ENCODE data around the gene NSL1.

NSL1 gene

DNA sequence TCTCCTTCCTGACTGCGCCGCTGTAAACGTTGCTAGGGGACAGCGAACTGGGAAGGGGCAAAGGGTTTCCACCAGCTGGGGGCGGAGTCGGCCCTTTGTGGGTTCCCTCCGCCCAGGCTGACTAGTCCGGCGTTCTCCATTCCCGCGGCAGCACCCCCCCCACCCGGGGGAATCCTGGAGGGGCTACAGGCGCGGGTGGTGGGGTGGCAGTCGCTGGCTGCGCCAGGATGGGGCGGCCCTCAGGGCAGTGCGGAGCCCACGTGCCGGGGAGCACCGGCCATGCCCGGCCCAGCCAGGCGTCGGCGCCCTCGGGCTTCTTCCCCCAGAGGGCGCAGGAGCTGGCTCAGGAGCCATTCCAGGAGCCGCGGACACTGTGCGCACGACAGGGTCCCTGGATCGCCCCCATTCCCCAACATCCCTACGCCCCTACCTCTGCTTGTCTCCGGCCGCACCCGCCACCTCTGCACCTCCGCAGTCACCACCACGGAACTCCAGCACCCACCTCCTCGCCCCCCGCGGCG is 92.4 kb downstream of the NSL1 start:
- Histone ChIP-seq H3K36me3 (ENCODE audit: control insufficient read depth in 1 of 2, insufficient read depth in 2 of 2, low read length in 2 of 2) (no peaks in the 10 kb centered on the region), H3K27ac (ENCODE audit: low read depth, low read length) (no peak overlapping the region), H3K9ac (ENCODE audit: low read depth in 1 of 2, low read length in 2 of 2) (no peak overlapping the region), H3K9me3 (ENCODE audit: control insufficient read depth in 1 of 2, low read length in 2 of 2) (no peaks in the 10 kb centered on the region), H3K4me3 (ENCODE audit: low read depth in 1 of 2, low read length in 2 of 2) (peak overlapping the region; percentile 60 to 69), H3K4me1 (ENCODE audit: control insufficient read depth in 1 of 2, insufficient read depth in 2 of 2, low read length in 2 of 2) (peaks cover 15 to 20% of the 10 kb centered on the region in 2 donors), H3K27me3 (ENCODE audit: control insufficient read depth in 1 of 2, insufficient read depth in 2 of 2, low read length in 2 of 2) (peaks cover 19 to 38% of the 10 kb centered on the region in 2 donors)

- Histone ChIP-seq H3K36me3 (ENCODE audit: control insufficient read depth in 1 of 2, insufficient read depth in 2 of 2, low read length in 2 of 2) (no peaks in the 10 kb centered on the region), H3K27me3 (ENCODE audit: control insufficient read depth in 1 of 2, insufficient read depth in 2 of 2, low read length in 2 of 2) (peaks cover 19 to 38% of the 10 kb centered on the region in 2 donors), H3K9ac (ENCODE audit: low read depth in 1 of 2, low read length in 2 of 2) (no peak overlapping the region), H3K4me1 (ENCODE audit: control insufficient read depth in 1 of 2, insufficient read depth in 2 of 2, low read length in 2 of 2) (peaks cover 15 to 20% of the 10 kb centered on the region in 2 donors), H3K4me3 (ENCODE audit: low read depth in 1 of 2, low read length in 2 of 2) (peak overlapping the region; percentile 60 to 69), H3K9me3 (ENCODE audit: control insufficient read depth in 1 of 2, low read length in 2 of 2) (no peaks in the 10 kb centered on the region), H3K27ac (ENCODE audit: low read depth, low read length) (no peak overlapping the region)
These were observed 93.0 kb downstream of the NSL1 start for GRCh38 chr1:212698467-212699103.

- Histone ChIP-seq H3K9me3 (ENCODE audit: control insufficient read depth in 1 of 2, low read length in 2 of 2) (no peaks in the 10 kb centered on the region), H3K4me1 (ENCODE audit: control insufficient read depth in 1 of 2, insufficient read depth in 2 of 2, low read length in 2 of 2) (peaks cover 15 to 20% of the 10 kb centered on the region in 2 donors), H3K27me3 (ENCODE audit: control insufficient read depth in 1 of 2, insufficient read depth in 2 of 2, low read length in 2 of 2) (peaks cover 19 to 45% of the 10 kb centered on the region in 2 donors), H3K36me3 (ENCODE audit: control insufficient read depth in 1 of 2, insufficient read depth in 2 of 2, low read length in 2 of 2) (no peaks in the 10 kb centered on the region), H3K9ac (ENCODE audit: low read depth in 1 of 2, low read length in 2 of 2) (no peak overlapping the region), H3K4me3 (ENCODE audit: low read depth in 1 of 2, low read length in 2 of 2) (no peak overlapping the region), H3K27ac (ENCODE audit: low read depth, low read length) (no peak overlapping the region)
These were observed 94.8 kb downstream of the NSL1 start for GRCh38 chr1:212696721-212697331.

DNA sequence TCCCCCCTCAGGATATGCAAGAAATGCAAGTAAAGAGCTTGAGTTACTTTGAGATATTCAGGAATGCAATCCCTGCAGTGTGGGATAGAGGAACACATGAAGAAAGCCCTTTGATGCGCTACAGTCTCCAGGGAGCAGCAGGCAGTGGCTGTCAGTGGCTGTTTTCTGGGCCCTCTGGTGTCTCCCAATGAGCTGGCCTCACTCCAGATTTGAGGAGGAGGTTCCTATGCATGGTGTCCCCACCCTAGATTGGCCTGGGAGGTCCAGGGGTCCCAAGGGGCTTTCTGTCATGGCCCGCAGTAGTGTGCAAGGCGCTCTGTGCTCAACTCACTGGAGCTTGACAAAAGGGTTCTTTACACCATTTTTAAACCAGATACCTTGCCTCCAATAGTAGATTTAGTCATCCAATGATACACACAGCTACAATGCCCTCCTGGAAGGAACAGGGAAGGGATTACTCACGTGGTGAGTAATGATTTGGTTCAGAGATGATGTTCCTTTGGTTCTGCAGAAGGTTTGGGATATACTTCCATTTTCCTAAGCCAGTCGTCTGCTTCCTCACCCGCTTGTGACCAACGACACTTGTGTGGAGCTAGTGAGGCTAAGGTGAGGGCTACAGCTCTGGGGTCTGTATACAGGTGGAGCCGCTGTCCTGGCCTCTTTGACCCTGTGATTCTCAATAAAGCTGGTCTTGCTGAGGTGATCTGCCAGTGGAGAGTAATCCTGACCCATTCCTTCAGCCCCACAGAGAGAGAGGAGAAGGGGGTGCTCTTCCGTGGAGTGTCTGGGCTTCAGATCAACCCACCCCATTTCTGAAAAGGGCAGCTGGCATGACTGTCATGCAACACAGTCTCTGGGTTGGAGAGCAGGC is 98.6 kb downstream of the NSL1 start:
- peaks cover 7 to 27% of the 10 kb centered on the region in 2 donors for H3K27me3 ChIP-seq (ENCODE audit: control insufficient read depth in 1 of 2, insufficient read depth in 2 of 2, low read length in 2 of 2)
- H3K9ac ChIP-seq (ENCODE audit: low read depth in 1 of 2, low read length in 2 of 2): no peak overlapping the region
- no peaks in the 10 kb centered on the region for H3K4me1 ChIP-seq (ENCODE audit: control insufficient read depth in 1 of 2, insufficient read depth in 2 of 2, low read length in 2 of 2)
- no peaks in the 10 kb centered on the region for H3K36me3 ChIP-seq (ENCODE audit: control insufficient read depth in 1 of 2, insufficient read depth in 2 of 2, low read length in 2 of 2)
- H3K27ac ChIP-seq (ENCODE audit: low read depth, low read length): no peak overlapping the region
- no peaks in the 10 kb centered on the region for H3K9me3 ChIP-seq (ENCODE audit: control insufficient read depth in 1 of 2, low read length in 2 of 2)
- no peak overlapping the region for H3K4me3 ChIP-seq (ENCODE audit: low read depth in 1 of 2, low read length in 2 of 2)

GRCh38 chr1:212691561-212692071 is 100.0 kb downstream of the NSL1 start:
- H3K9me3 ChIP-seq (ENCODE audit: control insufficient read depth in 1 of 2, low read length in 2 of 2): no peaks in the 10 kb centered on the region
- H3K9ac ChIP-seq (ENCODE audit: low read depth in 1 of 2, low read length in 2 of 2): no peak overlapping the region
- H3K4me1 ChIP-seq (ENCODE audit: control insufficient read depth in 1 of 2, insufficient read depth in 2 of 2, low read length in 2 of 2): no peaks in the 10 kb centered on the region
- no peak overlapping the region for H3K27ac ChIP-seq (ENCODE audit: low read depth, low read length)
- H3K4me3 ChIP-seq (ENCODE audit: low read depth in 1 of 2, low read length in 2 of 2): no peak overlapping the region
- H3K36me3 ChIP-seq (ENCODE audit: control insufficient read depth in 1 of 2, insufficient read depth in 2 of 2, low read length in 2 of 2): no peaks in the 10 kb centered on the region
- peaks cover 0 to 13% of the 10 kb centered on the region in 2 donors for H3K27me3 ChIP-seq (ENCODE audit: control insufficient read depth in 1 of 2, insufficient read depth in 2 of 2, low read length in 2 of 2)

GRCh38 chr1:212690816-212691403 is 100.7 kb downstream of the NSL1 start:
- Histone ChIP-seq H3K36me3 (ENCODE audit: control insufficient read depth in 1 of 2, insufficient read depth in 2 of 2, low read length in 2 of 2) (no peaks in the 10 kb centered on the region), H3K27me3 (ENCODE audit: control insufficient read depth in 1 of 2, insufficient read depth in 2 of 2, low read length in 2 of 2) (peaks cover 0 to 7% of the 10 kb centered on the region in 2 donors), H3K9me3 (ENCODE audit: control insufficient read depth in 1 of 2, low read length in 2 of 2) (no peaks in the 10 kb centered on the region)

DNA sequence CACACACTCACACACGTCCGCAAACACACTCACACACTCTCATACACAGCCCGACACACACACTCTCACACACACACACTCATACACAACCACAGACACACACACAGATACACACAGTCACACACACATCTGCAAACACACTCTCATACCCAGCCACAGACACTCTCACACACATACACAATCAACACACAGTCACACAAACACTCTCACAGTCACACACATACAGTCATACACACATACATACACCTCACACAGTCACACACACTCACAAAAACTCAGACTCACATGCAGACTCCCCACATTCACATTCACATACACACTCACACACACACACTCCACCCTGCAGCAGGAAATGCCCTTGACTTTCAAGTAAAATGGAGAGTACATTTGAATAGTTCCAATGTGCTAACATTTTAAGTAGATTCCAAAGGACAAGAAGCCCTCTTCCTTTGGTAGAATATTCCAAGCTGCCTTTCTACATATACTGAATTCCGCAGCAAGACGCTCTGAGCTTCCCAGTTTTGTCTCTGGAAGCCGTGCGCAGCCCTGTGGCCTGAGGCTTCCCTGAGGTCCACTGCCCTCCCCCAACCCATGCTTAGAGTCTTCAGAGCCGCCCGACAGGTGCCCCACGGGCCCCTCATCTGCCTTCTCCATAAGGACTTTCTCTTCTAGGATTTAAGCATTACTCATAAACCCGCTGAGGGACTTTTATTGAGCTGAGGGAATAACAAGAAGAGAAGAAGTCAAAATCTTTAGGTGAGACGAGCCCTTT is 101.6 kb downstream of the NSL1 start:
- H3K27me3 ChIP-seq (ENCODE audit: control insufficient read depth in 1 of 2, insufficient read depth in 2 of 2, low read length in 2 of 2): peaks cover 0 to 7% of the 10 kb centered on the region in 2 donors
- H3K27ac ChIP-seq (ENCODE audit: low read depth, low read length): no peak overlapping the region
- no peaks in the 10 kb centered on the region for H3K9me3 ChIP-seq (ENCODE audit: control insufficient read depth in 1 of 2, low read length in 2 of 2)
- no peaks in the 10 kb centered on the region for H3K36me3 ChIP-seq (ENCODE audit: control insufficient read depth in 1 of 2, insufficient read depth in 2 of 2, low read length in 2 of 2)
- no peak overlapping the region for H3K4me3 ChIP-seq (ENCODE audit: low read depth in 1 of 2, low read length in 2 of 2)
- H3K4me1 ChIP-seq (ENCODE audit: control insufficient read depth in 1 of 2, insufficient read depth in 2 of 2, low read length in 2 of 2): no peaks in the 10 kb centered on the region
- H3K9ac ChIP-seq (ENCODE audit: low read depth in 1 of 2, low read length in 2 of 2): no peak overlapping the region

More at GRCh38 chr1:212690816-212691403, 100.7 kb downstream of the NSL1 start:
- no peak overlapping the region for H3K4me3 ChIP-seq (ENCODE audit: low read depth in 1 of 2, low read length in 2 of 2)
- no peak overlapping the region for H3K9ac ChIP-seq (ENCODE audit: low read depth in 1 of 2, low read length in 2 of 2)
- no peak overlapping the region for H3K27ac ChIP-seq (ENCODE audit: low read depth, low read length)
- no peaks in the 10 kb centered on the region for H3K4me1 ChIP-seq (ENCODE audit: control insufficient read depth in 1 of 2, insufficient read depth in 2 of 2, low read length in 2 of 2)

GRCh38 chr1:212689196-212689725 is 102.3 kb downstream of the NSL1 start:
- Histone ChIP-seq H3K9ac (ENCODE audit: low read depth in 1 of 2, low read length in 2 of 2) (no peak overlapping the region), H3K27ac (ENCODE audit: low read depth, low read length) (no peak overlapping the region), H3K9me3 (ENCODE audit: control insufficient read depth in 1 of 2, low read length in 2 of 2) (no peaks in the 10 kb centered on the region), H3K4me3 (ENCODE audit: low read depth in 1 of 2, low read length in 2 of 2) (no peak overlapping the region), H3K36me3 (ENCODE audit: control insufficient read depth in 1 of 2, insufficient read depth in 2 of 2, low read length in 2 of 2) (no peaks in the 10 kb centered on the region), H3K27me3 (ENCODE audit: control insufficient read depth in 1 of 2, insufficient read depth in 2 of 2, low read length in 2 of 2) (peaks cover 0 to 7% of the 10 kb centered on the region in 2 donors), H3K4me1 (ENCODE audit: control insufficient read depth in 1 of 2, insufficient read depth in 2 of 2, low read length in 2 of 2) (no peaks in the 10 kb centered on the region)

All from duodenal mucosa (tissue), 2 donors.